ENCODE data around the gene VIM. TPM values are rescaled to one million over a fixed set of nuclear protein-coding genes. Genes with fewer than 3 reads are reported as not detected.

Gene VIM
- polyA plus RNA-seq, 1 experiment = 5,431 TPM

- POLR2A ChIA-PET = no interaction called here
- no peak for TF ChIP-seq CTCF (IDR thresholded peaks at IDR 0.05; ENCODE audit: insufficient read depth, low read depth, low read length)
Observed at GRCh38 chr10:17272648-17273047, 44.6 kb downstream of the VIM start.

GRCh38 chr10:17273403-17273802, 45.4 kb downstream of the VIM start:
- H3K27me3 ChIP-seq (ENCODE audit: control insufficient read depth, insufficient read depth, low read length) = peaks cover 5% of the 10 kb centered on the region; the same call in 1 of the 2 replicates
- H3K4me3 ChIP-seq (ENCODE audit: low read depth, low read length) = no peak overlapping the region
- ChIA-PET POLR2A (no interaction called here), CTCF (interaction anchor here (0.8 to 1.7 kb wide), 3 partner anchors 15 to 16 kb away, joined by 3 to 5 read pairs (median 3); no protein-coding TSS in a partner anchor)
- no peak for TF ChIP-seq CTCF (IDR thresholded peaks at IDR 0.05; ENCODE audit: insufficient read depth, low read depth, low read length)
- H3K36me3 ChIP-seq (ENCODE audit: control insufficient read depth, insufficient read depth, low read length) = no peaks in the 10 kb centered on the region
- peak; percentile 13 for DNase-seq (ENCODE audit: low read depth)

More at GRCh38 chr10:17272648-17273047, 44.6 kb downstream of the VIM start:
- Histone ChIP-seq H3K27me3 (ENCODE audit: control insufficient read depth, insufficient read depth, low read length) (peaks cover 5% of the 10 kb centered on the region; the same call in 1 of the 2 replicates), H3K36me3 (ENCODE audit: control insufficient read depth, insufficient read depth, low read length) (no peaks in the 10 kb centered on the region), H3K4me3 (ENCODE audit: low read depth, low read length) (no peak overlapping the region)
- CTCF ChIA-PET = interaction anchor here (0.6 to 1.7 kb wide), 3 partner anchors 14 to 374 kb away, joined by 3 to 5 read pairs (median 3); no protein-coding TSS in a partner anchor
- no peak for DNase-seq (ENCODE audit: low read depth)

GRCh38 chr10:17276756-17277424, 48.8 kb downstream of the VIM start:
- no peaks in the 10 kb centered on the region for H3K36me3 ChIP-seq (ENCODE audit: control insufficient read depth, insufficient read depth, low read length)
- no peak overlapping the region for H3K4me3 ChIP-seq (ENCODE audit: low read depth, low read length)
- POLR2A ChIA-PET = interaction anchor here (0.7 kb wide), 1 partner anchor 1399 kb away, joined by 5 read pairs; no protein-coding TSS in a partner anchor
- DNase-seq (ENCODE audit: low read depth) = no peak
- CTCF ChIA-PET = interaction anchor here (0.9 to 1.3 kb wide), 2 partner anchors 9 to 13 kb away, joined by 3 read pairs; no protein-coding TSS in a partner anchor
- peaks cover 5% of the 10 kb centered on the region; the same call in 1 of the 2 replicates for H3K27me3 ChIP-seq (ENCODE audit: control insufficient read depth, insufficient read depth, low read length)
- TF ChIP-seq CTCF (IDR thresholded peaks at IDR 0.05; ENCODE audit: insufficient read depth, low read depth, low read length) = no peak

GRCh38 chr10:17278607-17279240, 50.7 kb downstream of the VIM start:
- no peak overlapping the region for H3K4me3 ChIP-seq (ENCODE audit: low read depth, low read length)
- DNase-seq (ENCODE audit: low read depth) = no peak
- CTCF ChIA-PET = no interaction called here
- POLR2A ChIA-PET = no interaction called here
- peaks cover 5% of the 10 kb centered on the region; the same call in 1 of the 2 replicates for H3K27me3 ChIP-seq (ENCODE audit: control insufficient read depth, insufficient read depth, low read length)
- no peaks in the 10 kb centered on the region for H3K36me3 ChIP-seq (ENCODE audit: control insufficient read depth, insufficient read depth, low read length)
- no peak for TF ChIP-seq CTCF (IDR thresholded peaks at IDR 0.05; ENCODE audit: insufficient read depth, low read depth, low read length)

- DNase-seq (ENCODE audit: low read depth) = no peak
- peaks cover 2% of the 10 kb centered on the region; the same call in 1 of the 2 replicates for H3K27me3 ChIP-seq (ENCODE audit: control insufficient read depth, insufficient read depth, low read length)
- H3K4me3 ChIP-seq (ENCODE audit: low read depth, low read length) = no peak overlapping the region
- CTCF ChIA-PET = no interaction called here
- H3K36me3 ChIP-seq (ENCODE audit: control insufficient read depth, insufficient read depth, low read length) = no peaks in the 10 kb centered on the region
- no peak for TF ChIP-seq CTCF (IDR thresholded peaks at IDR 0.05; ENCODE audit: insufficient read depth, low read depth, low read length)
- POLR2A ChIA-PET = no interaction called here
Observed at GRCh38 chr10:17282311-17282710, 54.3 kb downstream of the VIM start.
